NB4 (cell line): Measurements from ENCODE around the gene ASF1B.

Experiments used
- MYC ChIP-seq: IDR thresholded peaks from 2 replicates; pipeline ENCODE4 v1.6.1; 2011; ENCODE audit warnings: low read depth, low read length
- POLR2A ChIP-seq: IDR thresholded peaks from 2 replicates; pipeline ENCODE4 v1.6.1; 2011; ENCODE audit warnings: mild to moderate bottlenecking; ENCODE audit not compliant: insufficient read length; ENCODE audit errors: extremely low read depth
- TF ChIP-seq, protein P1 (sequence below): IDR thresholded peaks from one replicate; pipeline ENCODE4 v1.5.1; 2012; ENCODE audit warnings: low read depth, low read length

DNA sequence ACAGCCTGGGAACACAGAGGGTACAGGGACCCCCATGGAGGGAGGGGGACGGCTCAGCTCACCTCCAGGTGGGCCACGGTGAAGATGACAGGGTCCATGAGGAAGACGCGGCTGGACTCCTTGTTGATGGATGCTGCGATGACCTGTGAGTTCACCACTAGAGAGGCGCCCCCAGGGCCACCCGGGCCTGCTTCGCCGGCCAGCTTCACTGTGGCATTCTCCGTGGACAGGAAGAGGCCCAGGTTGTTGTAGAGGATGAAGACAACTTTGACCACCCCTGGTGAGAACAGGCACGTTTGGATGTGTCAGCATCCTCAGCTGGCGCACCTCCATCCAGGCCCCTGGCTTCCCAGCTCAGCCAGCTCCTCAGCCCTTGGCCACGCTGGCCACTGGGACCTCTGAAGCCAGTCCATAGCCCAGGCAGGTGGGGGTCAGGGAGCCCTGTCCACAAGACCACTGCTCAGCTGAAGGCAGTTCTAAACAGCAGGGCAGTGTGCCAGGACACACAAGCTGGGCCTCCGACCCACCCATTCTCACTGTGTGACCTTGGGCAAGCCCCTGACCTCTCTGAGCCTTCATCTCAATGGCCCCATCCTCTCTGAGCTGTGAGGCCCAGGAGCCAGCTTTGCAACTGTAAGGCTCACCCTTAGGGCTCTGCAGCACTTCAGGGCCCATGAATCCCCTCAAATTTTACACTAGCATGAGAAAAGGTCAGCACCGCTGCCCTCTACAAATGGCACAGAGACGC, 22.1 kb upstream of the ASF1B start:
- no peak for TF ChIP-seq POLR2A
- TF ChIP-seq, protein P1, sequence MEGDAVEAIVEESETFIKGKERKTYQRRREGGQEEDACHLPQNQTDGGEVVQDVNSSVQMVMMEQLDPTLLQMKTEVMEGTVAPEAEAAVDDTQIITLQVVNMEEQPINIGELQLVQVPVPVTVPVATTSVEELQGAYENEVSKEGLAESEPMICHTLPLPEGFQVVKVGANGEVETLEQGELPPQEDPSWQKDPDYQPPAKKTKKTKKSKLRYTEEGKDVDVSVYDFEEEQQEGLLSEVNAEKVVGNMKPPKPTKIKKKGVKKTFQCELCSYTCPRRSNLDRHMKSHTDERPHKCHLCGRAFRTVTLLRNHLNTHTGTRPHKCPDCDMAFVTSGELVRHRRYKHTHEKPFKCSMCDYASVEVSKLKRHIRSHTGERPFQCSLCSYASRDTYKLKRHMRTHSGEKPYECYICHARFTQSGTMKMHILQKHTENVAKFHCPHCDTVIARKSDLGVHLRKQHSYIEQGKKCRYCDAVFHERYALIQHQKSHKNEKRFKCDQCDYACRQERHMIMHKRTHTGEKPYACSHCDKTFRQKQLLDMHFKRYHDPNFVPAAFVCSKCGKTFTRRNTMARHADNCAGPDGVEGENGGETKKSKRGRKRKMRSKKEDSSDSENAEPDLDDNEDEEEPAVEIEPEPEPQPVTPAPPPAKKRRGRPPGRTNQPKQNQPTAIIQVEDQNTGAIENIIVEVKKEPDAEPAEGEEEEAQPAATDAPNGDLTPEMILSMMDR, result no peak
- TF ChIP-seq MYC, result no peak
